GM18499 (cell line): ENCODE measurements around the gene XYLT2.

Experiments
- ATAC-seq: cut with Tn5 transposase; IDR thresholded peaks from one replicate; pipeline ENCODE4 v1.9.1; 2021; ENCODE audit warnings: moderate number of reproducible peaks; ENCODE audit not compliant: insufficient read depth, unreplicated experiment

Gene XYLT2

DNA sequence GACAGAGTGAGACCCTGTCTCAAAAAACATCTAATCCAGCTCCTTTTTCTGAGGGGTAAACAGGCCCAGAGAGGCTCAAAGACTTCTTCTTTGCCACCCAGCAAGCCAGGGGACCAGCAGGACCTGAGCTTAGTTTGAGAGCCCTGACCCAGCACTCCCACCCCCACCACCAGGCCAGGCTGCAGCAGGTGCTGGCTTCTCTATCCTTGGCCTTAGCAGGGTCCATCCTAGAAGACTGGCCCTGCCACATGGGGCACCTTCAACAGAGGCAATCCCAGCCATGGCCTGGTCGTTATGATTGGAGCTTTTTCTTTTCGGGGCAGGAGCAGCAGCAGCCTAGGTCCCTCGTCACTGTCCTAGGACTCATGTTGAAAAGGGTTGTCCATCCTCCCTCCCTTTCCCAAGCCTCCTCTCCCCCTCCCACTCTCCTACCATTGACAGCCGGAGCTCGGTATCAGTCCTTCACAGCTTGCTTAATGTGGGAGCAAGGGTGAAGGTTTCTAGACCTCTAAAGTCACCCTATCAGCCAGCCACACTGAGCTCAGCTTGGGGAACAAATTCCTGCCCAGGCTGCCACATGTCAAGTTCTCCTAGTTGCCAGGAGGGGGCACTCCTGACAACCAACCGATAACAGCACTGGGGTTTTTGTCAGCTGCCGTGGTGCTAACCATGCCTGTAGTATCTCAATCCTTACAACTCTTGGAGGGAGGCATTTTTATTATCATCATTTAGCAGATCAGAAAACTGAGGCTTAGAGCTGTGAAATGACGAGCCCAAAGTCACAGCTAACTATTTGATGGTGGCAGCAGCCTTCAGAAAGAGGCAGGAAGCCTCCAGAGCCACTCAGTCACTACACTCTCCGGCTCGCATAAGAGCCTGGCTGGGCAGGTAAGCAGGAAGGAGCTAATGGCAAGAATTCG is 15.9 kb downstream of the XYLT2 start:
- ATAC-seq: no peak

DNA sequence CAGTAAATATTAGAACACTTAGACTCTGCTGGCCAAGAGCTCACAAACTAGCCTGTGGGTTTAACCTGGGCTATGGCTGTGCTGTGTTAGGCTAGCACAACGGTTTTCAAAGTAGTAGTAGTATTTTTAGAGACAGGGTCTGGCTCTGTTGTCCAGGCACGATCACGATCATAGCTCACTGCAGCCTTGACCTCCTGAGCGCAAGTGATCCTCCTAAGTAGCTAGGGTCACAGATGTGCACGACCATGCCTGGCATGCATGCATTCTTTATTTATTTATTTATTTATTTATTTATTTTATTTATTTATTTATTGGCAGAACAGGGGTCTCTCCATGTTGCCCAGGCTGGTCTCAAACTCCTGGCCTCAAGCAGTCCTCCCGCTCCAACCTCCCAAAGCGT is 16.7 kb downstream of the XYLT2 start:
- no peak for ATAC-seq

DNA sequence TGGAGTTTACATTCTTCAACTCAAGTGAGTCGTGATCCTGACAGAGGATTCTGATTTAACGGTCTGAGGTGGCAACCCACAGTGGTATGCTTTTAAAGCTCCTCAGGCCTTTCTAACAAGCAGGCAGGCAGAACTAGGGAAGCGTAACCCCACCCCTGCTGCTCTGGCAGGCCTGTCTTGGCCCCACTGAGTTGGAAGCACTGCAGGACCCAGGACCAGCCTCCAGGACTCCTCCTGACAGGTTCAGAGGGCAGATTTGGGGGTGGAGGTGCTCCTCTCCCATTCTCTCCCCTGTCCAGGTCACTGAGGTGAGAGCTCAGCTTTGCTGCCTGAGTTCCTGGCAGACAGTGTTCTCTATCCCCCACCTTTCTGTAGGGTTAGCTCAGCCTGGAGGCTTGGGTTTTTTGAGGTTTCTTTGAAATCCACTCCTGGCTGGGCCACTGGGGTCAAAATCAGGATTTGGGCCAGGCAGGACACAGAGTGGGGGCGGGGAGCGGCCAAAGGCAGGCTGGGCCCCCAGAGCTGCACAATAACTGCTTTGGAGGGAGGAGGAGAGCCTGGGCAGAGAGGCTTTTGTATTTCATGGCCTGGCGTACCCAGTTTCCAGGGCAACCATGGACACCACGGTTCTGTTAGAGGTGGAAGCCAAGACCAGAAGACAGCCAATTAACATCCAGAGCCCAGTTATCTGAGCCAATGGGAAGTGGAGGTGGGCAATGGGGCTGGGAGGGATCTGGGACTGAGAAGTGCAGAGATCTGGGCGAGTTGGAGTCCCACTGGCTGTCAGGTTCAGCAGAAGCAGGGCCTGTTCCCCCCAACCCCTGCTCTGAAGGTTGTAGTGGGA is 17.5 kb downstream of the XYLT2 start:
- no peak for ATAC-seq

DNA sequence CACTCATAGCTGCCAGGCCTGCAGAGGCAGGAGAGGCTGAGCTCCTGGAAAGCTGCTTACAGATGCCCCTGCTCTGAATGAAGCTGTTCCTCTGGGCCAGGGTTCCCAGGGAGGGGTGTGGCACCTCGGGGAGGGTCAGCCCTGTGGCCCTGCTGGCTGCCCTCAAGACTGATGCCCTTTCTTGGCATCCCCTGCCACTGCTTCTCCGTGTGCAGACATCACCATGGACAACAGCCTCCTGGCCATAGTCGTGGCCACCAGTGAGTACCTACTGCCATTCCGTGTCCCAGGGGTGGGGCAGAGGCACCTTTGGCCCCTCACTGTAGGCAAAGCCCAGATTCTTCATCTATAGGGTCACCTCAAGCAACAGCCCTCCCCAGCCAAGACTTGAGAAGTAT is 18.1 kb downstream of the XYLT2 start:
- no peak for ATAC-seq

DNA sequence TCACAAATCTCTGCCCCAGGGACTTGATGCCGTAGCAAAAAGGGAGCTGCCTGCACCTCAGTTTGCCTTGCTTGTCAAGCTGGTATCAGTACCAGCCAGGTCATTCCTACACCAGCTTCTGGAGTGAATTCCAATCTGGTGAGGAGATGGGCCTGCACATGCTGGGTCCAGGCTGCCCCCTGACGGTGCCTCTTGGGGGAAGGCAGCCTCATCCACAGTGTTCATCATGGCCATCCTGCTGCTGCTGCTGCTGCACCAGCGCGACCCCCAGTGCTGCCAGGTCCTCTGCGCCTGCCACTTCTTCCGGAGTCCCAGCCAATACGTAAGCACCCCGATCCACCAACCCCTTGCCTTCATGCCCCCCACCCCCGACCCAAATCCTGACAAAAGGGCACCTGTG is 18.8 kb downstream of the XYLT2 start:
- ATAC-seq: no peak

DNA sequence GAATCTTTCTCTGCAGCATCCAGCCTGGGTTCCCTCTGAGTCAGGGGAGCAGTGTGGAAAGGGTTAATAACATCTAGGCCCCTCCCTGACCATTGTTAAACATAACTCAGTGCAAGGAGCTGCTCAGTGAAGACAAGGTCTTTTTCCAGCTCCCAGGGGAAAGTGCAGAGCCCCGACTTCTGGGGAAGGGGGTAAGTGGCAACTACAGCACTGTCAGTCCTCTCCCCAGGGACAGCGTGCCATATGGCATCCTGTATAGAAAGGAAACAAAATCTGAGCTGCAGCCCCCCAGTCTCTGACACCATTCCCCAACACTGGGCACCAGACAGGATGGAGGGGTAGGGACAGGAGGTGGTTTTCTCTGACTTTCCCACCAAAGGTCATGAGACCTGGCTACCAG is 19.2 kb downstream of the XYLT2 start:
- ATAC-seq: no peak

DNA sequence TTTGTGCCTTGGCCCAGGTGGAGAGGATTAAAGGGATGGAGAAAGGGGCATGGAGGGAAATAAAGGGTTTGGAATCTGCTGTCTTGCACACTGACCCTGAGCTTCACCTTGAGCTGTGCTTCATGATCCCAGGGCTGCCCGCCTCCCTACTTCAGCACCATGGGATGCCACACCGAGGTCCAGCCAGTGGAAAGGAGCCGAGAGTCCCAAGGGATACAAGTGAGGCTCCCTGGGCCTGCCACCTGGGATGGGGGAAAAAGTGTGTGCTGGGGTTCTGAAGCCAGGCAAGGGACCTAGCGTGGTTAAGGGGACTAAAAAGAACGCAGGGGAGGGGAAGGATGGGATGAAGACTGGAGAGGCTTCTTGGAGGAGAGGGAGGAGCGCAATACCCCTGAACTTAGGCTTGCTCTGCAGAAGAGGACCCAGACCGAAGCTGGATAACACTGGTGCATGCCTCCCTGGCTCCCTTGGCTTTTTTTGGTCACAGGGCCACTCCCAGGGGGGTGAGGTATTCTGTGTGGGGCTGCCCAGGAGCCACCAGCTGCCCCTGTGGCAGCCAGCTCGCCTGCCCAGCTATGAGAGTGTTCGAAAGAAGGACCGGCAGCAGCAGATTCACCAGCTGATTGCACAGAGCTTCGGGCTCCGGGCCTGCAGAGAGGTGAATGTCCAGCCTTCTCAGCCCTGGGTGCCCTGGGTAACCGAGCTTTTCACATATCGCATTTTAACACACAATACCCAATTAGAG is 19.9 kb downstream of the XYLT2 start:
- no peak for ATAC-seq

DNA sequence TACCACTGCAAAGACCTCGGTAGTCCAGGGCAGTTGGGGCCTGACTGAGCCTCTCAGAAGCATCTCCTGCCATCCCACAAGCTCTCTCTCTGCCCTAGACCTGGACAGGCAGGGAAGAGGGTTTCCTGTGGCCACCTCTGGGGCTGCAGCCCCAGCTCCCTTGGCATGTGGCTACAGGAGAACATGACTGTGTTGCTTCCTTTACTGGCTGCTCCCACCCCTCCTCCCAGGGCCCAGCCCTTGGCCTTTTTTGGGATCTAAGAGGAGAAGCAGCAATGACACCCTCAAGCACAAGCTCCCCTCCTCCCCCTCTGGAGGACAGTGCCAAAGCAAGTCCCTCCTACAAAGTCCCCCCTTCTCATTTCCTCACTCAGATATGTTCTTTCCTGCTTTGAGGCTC is 21.5 kb downstream of the XYLT2 start:
- ATAC-seq: no peak

DNA sequence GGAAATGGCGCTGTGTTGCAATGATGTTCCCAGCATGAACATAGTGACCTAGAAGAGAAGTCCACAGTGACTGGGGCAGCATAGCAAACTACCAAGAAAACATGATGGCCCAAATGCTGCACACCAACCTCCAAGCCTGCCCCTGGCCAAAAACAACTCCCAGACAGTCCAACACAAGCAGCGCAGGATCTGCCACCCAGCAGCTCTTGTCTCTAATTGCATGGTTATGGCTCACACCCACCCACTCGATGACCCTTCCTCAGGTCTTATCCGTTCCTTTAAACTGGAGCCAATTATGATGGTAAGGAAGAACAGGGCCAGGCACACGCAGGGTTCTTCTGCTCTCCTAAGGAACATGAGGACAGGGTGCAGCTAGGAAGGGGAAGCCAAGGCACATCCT is 24.1 kb downstream of the XYLT2 start:
- ATAC-seq: no peak

DNA sequence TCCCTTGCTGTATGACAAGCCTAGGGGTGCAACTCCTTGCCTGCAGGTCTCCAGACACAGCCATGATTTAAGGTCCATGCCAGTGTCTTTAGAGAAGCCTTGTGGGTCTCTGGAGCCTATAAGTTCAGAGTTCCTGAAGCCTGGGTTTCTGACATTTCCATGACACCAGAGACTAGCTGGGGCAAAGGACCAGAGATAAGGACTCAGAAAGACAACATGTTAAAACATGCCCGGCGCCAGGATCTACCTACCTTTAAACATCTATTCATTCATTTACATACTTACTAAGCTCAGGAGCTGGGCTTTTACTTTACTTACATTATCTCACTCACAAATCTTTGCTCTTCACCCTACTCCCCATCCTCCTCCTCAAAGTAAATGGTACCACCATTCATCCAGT is 25.6 kb downstream of the XYLT2 start:
- ATAC-seq: no peak

DNA sequence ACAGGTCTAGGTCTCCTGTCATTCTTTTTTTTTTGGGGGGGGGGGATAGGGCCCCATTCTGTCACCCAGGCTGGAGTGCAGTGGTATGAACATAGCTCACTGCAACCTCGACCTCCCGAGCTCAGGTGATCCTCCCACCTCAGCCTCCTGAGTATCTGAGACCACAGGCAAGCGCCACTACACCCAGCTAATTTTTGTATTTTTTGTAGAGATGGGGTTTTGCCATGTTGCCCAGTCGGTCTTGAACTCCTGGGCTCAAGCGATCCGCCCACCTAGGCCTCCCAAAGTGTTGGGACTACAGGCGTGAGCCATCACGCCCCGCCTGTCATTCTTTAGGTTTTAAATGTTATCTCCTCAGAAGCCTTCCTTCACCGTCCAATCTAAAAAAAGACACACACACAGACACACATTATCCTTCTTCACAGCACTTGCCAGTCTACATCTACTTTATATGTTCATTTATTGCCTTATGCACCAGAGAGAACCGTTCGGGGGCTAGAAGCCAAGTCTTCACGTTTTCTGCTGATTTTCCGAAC is 26.4 kb downstream of the XYLT2 start:
- ATAC-seq: no peak

DNA sequence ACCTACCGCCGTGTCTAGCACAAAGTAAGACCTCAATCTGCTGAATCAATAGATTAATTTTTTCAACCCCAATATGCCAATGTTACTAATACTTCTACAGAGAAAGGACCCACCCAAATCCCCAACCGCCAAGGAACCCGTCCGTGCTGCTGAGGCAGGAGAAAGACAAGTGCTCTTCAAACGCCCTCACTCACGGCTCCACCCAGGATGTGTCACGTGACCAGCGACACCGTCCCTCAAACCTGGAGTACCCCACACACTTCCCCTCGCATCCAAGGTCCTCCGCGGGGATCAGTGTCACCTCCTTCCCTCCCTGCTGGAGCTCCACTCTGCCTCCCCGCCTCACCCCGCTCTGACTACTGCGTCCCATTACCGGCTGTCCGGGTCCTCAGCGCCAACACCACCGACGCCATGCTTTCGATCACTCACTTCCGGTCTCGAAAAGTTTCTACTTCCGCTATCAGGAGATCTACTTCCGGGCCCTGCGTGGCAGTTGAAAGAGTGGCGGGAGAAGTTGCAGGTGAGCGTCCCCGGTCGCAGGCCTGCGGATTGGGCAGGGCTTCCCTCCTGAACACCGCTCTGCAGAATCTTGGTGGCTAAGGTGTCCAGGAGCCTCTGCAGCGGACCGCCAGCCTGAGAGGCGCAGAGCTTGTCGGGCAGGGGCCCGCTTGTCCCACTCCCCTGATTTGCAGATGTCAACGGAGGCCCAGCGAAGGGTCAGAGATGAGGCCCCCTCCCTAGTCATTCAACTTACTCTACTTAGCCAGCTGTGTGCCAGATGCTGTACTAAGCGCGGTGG is 27.0 kb downstream of the XYLT2 start, which contains the start of the genes EME1 and MRPL27:
TSS of gene EME1 (plus strand) at position 472 of the 799 bp plus-strand sequence. CDS start 1,980 bp downstream, outside the sequence.
TSS of gene MRPL27 (minus strand) at position 427 of the 799 bp plus-strand sequence. CDS start at position 413, 14 bp downstream.
- ATAC-seq: peak; percentile 72

DNA sequence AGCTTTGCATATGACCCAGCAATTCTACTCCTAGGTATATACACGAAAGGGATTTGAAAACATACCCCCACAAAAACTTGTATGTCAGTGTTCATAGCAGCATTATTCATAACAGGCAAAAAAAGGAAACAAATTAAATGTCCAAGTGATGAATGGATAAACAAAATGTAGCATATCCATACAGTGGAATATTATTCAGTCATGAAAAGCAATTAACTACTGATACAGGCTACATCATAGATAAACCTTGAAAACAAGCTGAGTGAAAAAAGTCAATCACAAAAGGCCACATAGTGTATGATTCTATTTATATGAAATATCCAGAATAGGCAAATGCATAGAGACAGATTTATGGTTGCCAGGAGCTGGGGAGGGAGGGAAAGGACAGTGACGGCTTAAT is 27.8 kb downstream of the XYLT2 start:
- ATAC-seq: no peak

DNA sequence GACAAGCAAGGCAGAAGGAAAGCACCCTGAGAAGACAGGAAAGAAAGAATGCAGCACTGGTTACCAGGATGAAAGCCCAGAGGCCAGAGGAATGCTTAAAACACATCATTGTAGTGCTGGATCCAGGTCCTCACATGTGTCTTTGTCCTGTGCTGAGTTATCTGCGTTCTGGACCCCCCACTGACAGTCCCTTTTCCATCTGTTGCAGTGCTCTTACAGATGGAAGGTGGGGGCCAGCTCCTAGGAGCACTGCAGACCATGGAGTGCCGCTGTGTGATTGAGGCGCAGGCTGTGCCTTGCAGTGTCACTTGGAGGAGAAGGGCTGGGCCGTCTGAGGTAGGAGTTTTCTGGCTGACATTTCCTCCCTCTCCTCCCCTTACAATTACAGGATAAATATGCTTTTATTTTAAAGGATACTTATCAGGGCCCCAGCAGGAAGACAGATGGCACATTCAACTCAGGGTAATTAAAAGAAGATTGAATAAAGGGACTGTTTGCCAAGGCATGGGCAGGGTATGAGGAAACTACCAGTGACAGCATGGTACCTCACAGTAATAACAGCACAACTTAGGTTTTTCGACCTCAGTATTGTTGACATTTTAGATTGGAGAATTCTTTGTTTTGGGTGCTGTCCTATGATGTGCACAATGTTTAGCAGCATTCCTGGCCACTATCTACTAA is 30.1 kb downstream of the XYLT2 start:
- ATAC-seq: no peak

DNA sequence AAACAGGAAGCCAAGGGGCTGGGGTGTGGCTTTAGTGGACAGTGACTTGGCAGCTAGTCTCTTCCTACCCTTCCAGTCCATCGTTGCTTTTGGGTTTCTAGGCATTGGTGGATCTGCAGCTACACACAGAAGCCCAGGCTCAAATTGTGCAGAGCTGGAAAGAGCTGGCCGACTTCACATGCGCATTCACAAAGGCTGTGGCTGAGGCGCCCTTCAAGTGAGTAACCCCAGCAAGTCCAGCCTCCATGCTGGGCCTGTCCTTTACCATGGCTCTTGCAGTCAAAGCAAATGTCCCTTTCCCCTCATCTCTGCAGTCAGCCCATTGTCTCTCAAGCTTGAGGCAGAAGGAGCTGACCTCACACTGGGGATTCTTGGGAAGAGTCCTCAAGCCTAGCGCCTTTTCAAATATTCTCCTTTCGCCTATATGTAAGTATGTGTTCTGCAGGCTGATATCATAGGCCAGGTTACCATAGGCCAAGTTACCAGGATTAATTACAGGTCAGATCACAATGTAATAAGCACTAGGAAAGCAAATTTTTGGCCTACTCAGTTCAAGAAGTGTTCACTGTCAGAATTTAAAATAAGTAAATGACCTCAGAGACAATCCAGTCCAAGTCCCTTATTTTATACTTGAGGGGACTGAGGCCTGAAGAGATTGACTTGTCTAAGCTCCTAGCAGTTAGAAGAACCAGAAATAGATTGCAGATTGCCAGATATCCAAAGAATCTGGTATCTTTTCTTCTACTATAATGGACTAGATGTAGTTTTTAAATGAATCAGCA is 33.6 kb downstream of the XYLT2 start:
- no peak for ATAC-seq

DNA sequence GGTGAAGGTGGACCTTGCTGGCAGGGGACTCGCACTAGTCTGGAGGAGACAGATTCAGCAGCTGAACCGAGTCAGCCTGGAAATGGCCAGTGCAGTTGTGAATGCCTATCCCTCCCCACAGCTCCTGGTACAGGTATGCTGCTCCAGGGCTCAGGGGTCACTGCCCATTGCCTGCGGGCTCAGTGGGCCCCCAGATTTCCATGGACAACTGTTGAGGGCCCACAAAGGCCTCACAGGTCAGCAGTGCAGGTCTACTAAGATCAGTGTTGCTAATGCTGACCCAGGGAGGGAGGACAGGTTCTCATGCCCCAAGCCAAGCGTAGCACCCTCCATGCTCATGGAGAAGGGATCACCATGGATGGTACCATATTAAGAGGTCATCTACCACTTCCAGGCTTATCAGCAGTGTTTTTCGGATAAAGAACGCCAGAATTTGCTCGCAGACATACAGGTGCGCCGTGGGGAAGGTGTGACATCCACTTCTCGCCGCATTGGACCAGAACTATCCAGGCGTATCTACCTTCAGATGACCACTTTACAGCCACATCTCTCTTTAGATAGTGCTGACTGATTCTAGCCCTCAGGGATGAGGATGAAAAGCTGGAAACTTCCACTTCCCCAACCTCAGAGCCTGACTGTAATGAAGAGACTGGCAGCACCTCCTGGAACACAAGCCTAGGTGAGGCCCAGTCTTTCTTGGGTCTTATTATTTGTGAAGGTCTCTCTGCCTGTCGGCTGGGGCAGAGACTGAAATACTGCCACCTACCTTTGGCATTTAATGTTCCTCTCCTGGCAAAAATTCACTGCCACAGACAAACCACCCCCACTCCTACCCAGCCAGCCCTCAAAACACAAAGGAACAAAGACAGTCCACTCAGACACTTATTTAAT is 34.7 kb downstream of the XYLT2 start:
- ATAC-seq: no peak

DNA sequence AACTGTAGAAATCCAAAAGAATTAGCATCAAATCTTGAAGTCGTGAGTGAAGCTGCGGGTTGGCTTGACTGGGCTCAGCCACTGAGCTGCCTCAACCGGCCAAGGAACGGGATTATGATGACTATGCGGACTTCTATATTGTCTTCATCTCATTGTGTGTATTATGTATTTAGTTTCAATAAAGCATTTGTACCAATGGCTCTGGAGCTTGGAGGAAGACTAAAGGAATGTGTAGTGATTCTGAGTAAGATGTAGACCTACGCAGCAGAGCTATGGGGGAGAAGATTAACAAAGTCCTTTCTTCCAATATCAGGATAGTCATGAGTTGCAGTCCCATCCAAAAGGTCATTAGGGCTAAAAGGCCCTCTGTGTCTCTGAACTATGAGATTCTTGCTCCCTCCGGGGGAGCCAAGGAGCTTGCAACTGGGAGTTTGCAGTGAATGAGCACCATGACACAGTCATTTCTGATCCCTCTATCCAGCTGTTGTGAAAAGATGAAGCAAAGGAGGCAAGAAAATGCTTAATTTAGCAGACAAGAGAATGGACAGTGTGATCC is 35.4 kb downstream of the XYLT2 start:
- no peak for ATAC-seq
